Type B pancreatic cell (in vitro differentiated cells): ENCODE results near the gene C3orf20. TPM values are rescaled to one million over a fixed set of nuclear protein-coding genes. Genes with fewer than 3 reads are reported as not detected.

ENCODE experiments used
- DNase-seq: peaks from one replicate; pipeline ENCODE4 v3.0.0; 2021; ENCODE audit warnings: mixed read lengths; ENCODE audit not compliant: unreplicated experiment; ENCODE audit errors: extremely low spot score
- H3K27ac Mint-ChIP-seq: 2 replicates; pipeline ENCODE4 v1.8.0; 2021; ENCODE audit warnings: mild to moderate bottlenecking, mixed read lengths
- H3K27me3 Mint-ChIP-seq: 2 replicates; pipeline ENCODE4 v1.8.0; 2021; ENCODE audit warnings: mixed read lengths
- H3K36me3 Mint-ChIP-seq: 2 replicates; pipeline ENCODE4 v1.8.0; 2021; ENCODE audit warnings: mixed read lengths
- H3K4me1 Mint-ChIP-seq: one replicate; pipeline ENCODE4 v1.8.0; 2021; ENCODE audit warnings: mixed read lengths; ENCODE audit not compliant: unreplicated experiment
- H3K4me3 Mint-ChIP-seq: 2 replicates; pipeline ENCODE4 v1.8.0; 2021; ENCODE audit warnings: mild to moderate bottlenecking, mixed read lengths
- H3K9me3 Mint-ChIP-seq: 2 replicates; pipeline ENCODE4 v1.8.0; 2021; ENCODE audit warnings: mixed read lengths
- total RNA-seq: library from RNA; stranded (reverse); gene quantifications from 2 replicates; pipeline ENCODE4 v1.2.1, GENCODE V29; 2021; ENCODE audit warnings: low replicate concordance
- TF ChIP-seq, protein P1 (sequence below): fragments of 200-600 bp; sonication (generic); conservative IDR thresholded peaks from 2 replicates; pipeline ENCODE4 v1.5.0; 2021; ENCODE audit warnings: antibody characterized with exemption, mild to moderate bottlenecking

The C3orf20 gene
- total RNA-seq, 1 donor from 2014 or later, result 0.24 TPM

DNA sequence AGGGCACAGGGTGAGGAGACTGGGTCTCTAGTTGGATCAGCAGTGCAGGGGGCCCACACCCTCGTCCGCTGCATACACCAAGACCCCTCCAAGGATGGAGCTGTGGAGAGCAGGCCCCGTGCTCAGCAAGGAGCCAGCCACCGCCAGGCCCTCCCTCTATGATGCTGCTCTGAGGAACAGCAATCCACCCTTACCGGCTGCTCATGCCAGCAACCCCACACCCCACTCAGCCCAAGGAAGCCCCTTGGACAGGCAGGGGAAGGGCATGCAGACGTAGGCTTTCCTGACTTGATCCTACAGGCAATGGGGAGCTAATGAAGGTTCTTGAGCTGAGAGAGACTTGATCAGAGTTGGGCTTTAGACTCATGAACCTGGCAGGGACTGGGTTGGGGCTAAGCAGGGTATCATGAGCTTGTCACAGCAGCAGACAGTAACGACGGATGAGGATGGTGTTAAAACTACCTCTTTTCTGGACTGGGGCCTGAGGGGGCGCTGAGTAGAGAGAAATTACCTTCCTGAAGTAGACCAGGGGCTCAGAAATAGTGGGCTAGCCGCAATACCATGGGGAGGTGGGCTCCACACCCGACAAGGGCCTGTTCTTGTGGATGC is 93.3 kb downstream of the C3orf20 start:
- H3K27me3 Mint-ChIP-seq, result peaks cover 14% of the 10 kb centered on the region
- TF ChIP-seq, protein P1, sequence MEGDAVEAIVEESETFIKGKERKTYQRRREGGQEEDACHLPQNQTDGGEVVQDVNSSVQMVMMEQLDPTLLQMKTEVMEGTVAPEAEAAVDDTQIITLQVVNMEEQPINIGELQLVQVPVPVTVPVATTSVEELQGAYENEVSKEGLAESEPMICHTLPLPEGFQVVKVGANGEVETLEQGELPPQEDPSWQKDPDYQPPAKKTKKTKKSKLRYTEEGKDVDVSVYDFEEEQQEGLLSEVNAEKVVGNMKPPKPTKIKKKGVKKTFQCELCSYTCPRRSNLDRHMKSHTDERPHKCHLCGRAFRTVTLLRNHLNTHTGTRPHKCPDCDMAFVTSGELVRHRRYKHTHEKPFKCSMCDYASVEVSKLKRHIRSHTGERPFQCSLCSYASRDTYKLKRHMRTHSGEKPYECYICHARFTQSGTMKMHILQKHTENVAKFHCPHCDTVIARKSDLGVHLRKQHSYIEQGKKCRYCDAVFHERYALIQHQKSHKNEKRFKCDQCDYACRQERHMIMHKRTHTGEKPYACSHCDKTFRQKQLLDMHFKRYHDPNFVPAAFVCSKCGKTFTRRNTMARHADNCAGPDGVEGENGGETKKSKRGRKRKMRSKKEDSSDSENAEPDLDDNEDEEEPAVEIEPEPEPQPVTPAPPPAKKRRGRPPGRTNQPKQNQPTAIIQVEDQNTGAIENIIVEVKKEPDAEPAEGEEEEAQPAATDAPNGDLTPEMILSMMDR, result no peak
- DNase-seq, result peak; percentile 37
- no peak overlapping the region for H3K27ac Mint-ChIP-seq
- no peak overlapping the region for H3K4me3 Mint-ChIP-seq
- no peaks in the 10 kb centered on the region for H3K4me1 Mint-ChIP-seq
- peaks cover 4% of the 10 kb centered on the region for H3K9me3 Mint-ChIP-seq
- H3K36me3 Mint-ChIP-seq, result no peaks in the 10 kb centered on the region

DNA sequence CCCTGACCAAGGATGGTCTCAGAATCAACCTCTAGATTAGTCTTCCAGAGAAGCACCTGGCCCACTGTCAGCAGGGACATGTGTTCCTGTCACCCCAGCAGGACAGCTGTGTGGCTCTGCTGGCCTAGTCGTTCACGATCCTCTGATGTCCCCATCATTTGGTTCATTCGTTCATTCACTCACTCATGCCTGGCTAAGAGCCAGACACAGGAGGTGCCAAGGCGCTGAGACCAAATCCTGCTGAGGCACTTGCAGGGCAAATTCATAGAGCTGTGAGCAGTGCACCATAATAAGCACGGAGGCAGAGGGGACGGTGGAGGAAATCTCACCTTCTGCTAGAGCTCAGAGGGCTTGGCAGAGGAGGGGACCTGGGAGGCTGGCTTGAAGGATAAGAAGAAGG is 93.9 kb downstream of the C3orf20 start:
- peaks cover 2% of the 10 kb centered on the region for H3K9me3 Mint-ChIP-seq
- peak; percentile 58 for DNase-seq
- TF ChIP-seq, protein P1, result no peak
- peaks cover 11% of the 10 kb centered on the region for H3K27me3 Mint-ChIP-seq
- H3K36me3 Mint-ChIP-seq, result no peaks in the 10 kb centered on the region
- no peak overlapping the region for H3K27ac Mint-ChIP-seq
- no peaks in the 10 kb centered on the region for H3K4me1 Mint-ChIP-seq
- no peak overlapping the region for H3K4me3 Mint-ChIP-seq

DNA sequence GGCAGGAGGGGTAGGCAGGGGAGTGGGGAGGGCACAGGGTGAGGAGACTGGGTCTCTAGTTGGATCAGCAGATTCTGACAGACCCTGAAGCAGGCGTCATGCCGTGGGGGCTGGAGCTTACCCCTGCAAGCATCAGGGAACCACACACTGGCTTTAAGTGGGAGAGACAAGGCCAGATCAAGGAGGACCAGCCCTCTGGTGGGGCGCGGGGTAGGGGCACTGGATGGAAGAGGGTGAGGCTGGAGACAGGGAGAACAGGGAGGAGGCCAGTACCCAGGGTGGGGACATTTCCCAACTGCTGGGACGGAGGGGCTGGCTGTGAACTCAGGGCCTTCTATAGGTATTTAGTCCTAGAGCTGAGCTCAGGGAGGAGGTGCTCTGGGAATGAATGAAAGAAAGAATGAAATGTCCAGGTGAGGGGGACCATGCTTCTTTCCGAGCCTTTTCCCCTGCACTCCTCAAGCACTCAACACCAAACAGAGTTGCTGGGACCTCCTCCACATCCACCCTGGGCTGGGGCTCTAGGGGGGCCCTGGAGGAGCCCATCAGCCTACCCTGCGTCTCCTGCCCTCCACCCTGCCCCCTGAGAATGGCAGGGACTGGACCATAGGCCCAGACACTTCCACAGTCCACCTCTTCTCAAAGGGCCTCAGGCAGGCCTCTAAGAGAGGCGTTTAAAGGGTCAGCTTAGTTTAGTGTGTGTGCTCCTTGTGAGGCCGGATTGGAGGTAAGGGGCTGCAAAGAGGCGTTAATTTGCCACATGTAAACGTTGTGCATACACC is 94.8 kb downstream of the C3orf20 start:
- Mint-ChIP-seq H3K4me1 (no peaks in the 10 kb centered on the region), H3K27ac (no peak overlapping the region)

DNA sequence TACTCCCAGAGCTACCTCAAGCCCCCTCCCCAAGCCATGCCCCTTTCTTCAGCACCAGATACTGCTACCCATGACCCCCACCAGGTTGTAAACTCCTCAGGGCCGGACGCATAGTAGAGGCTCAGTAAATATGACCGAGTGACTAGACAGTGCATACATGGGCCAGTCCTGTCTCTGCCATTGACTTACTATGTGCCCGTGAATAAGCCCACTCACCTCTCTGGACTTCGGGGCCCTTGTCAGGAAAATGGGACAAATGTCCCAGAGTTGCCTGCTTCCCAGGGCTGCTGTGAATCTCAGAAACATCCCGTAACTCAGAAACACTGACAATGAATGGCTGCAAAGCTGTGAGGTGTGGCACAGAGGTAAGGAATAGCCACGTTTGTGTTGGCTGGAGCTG is 95.7 kb downstream of the C3orf20 start:
- peak; percentile 43 for DNase-seq
- H3K4me3 Mint-ChIP-seq, result no peak overlapping the region
- no peak overlapping the region for H3K27ac Mint-ChIP-seq
- no peaks in the 10 kb centered on the region for H3K9me3 Mint-ChIP-seq
- no peaks in the 10 kb centered on the region for H3K4me1 Mint-ChIP-seq
- H3K36me3 Mint-ChIP-seq, result no peaks in the 10 kb centered on the region
- H3K27me3 Mint-ChIP-seq, result peaks cover 4% of the 10 kb centered on the region
- TF ChIP-seq, protein P1, result no peak

More for the DNA sequence above, 94.8 kb downstream of the C3orf20 start:
- Mint-ChIP-seq H3K4me3 (no peak overlapping the region), H3K9me3 (no peaks in the 10 kb centered on the region), H3K36me3 (no peaks in the 10 kb centered on the region), H3K27me3 (peaks cover 9% of the 10 kb centered on the region)
- TF ChIP-seq, protein P1, result no peak
- DNase-seq, result peak; percentile 62

DNA sequence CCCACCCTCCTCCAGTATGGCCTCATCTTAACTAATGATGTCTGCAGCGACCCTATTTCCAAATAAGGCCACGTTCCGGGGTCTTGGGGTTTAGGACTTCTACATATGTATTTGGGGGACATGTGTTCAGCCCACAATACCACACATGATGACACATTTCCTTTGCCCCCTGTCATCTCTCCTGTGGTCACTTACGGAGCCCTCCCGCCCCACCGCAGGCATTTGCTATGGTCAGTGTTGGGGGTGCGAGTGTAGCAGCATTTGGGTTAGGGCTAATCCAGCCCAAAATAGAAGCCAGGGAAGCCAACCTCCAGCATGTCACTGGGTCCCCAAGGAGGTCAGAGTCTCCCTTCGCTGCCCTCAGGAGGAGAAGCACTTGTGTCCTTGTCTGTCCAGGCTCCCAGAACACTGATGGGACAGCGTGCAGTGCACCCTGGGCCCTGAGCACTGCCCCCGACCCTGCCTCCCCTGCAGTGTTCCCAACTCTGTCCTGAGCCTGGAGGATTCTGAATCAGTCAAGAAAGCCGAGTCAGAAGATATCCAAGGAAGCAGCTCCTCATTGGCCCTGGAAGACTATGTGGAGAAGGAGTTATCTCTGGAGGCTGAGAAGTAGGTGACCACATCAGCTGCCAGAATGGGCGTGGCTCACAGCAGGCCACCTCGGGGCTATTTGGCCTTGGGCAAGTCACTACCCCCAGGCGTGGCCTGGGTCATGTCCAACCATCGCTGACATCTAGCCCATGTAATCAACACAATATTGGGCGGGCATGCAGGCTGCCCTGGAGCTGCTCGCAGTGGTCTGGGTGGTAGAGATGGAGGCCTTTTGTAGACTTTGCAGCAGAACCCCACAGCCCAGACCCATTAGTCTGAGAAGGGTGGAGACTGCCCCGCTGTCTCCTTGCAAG is 96.9 kb downstream of the C3orf20 start:
- Mint-ChIP-seq H3K9me3 (no peaks in the 10 kb centered on the region), H3K4me3 (no peak overlapping the region), H3K27ac (no peak overlapping the region), H3K36me3 (no peaks in the 10 kb centered on the region), H3K27me3 (peaks cover 4% of the 10 kb centered on the region), H3K4me1 (no peaks in the 10 kb centered on the region)
- DNase-seq, result peak; percentile 40
- TF ChIP-seq, protein P1, result no peak
